H1 (cell line): ENCODE data around the gene DGKD. TPM values are rescaled to one million over a fixed set of nuclear protein-coding genes. Genes with fewer than 3 reads are reported as not detected.

Experiments used
- HDAC2 ChIP-seq, 2 experiments: fragments of 300-600 bp in 1 of 2; sonication (generic) in 1 of 2; IDR thresholded peaks; 2 replicates each; pipeline ENCODE4 v1.6.1; 2011 to 2012; ENCODE audit warnings: low read depth in 2 of 2, low read length in 2 of 2, mild to moderate bottlenecking in 2 of 2, moderate library complexity in 2 of 2, borderline replicate concordance in 1 of 2, inconsistent platforms in 1 of 2
- KDM5A ChIP-seq: fragments of 200-600 bp; IDR thresholded peaks from 2 replicates; pipeline ENCODE4 v1.7.1; 2012; ENCODE audit warnings: mild to moderate bottlenecking, low read length, inconsistent platforms, mixed read lengths
- RNF2 ChIP-seq: fragments of 200-900, 300-1000 bp; sonication (generic); IDR thresholded peaks from 2 replicates; pipeline ENCODE4 v1.7.1; 2016; ENCODE audit warnings: borderline replicate concordance, low read depth, mild to moderate bottlenecking, antibody characterized with exemption, low read length; ENCODE audit not compliant: poor library complexity, severe bottlenecking; ENCODE audit errors: missing control alignments
- SP2 ChIP-seq: IDR thresholded peaks from 2 replicates; pipeline ENCODE4 v1.6.1; 2012; ENCODE audit warnings: mild to moderate bottlenecking, low read length, inconsistent platforms
- TCF12 ChIP-seq: IDR thresholded peaks from 2 replicates; pipeline ENCODE4 v1.6.1; 2011; ENCODE audit warnings: low read depth, mild to moderate bottlenecking, low read length
- polyA plus RNA-seq, 7 experiments: library from polyadenylated mRNA; depleted of rRNA in 3 of 7; stranded (reverse) in 5 of 7; unstranded in 2 of 7; fragments of >200 nt in 5 of 7; fragments of 200-250 nt in 2 of 7; gene quantifications; 1 replicate in 5 of 7; 2 replicates in 1 of 7; 4 replicates in 1 of 7; pipeline versions ENCODE4 v1.2.1 to v1.2.3, GENCODE V29; 2011 to 2013; ENCODE audit warnings: missing spikeins in 2 of 7, mixed read lengths in 2 of 7
- total RNA-seq: library from RNA; stranded (reverse); fragmentation: NEBNext Ultra II Directional; extraction: Animal tissue kit (Norgen Biotek cat#: 25700); gene quantifications from 2 replicates; pipeline ENCODE4 v1.2.1, GENCODE V29; 2021
- TF ChIP-seq, protein P1 (sequence below): fragments of 300-600 bp; sonication (generic); IDR thresholded peaks from 2 replicates; pipeline ENCODE4 v1.7.1; 2012; ENCODE audit warnings: low read length, moderate library complexity, mild to moderate bottlenecking, inconsistent platforms; ENCODE audit not compliant: insufficient replicate concordance
- TF ChIP-seq, protein P2 (sequence below): IDR thresholded peaks from 2 replicates; pipeline ENCODE4 v1.6.1; 2011; ENCODE audit warnings: low read length, improper control_type of control experiment
- TF ChIP-seq, protein P3 (sequence below): IDR thresholded peaks from 2 replicates; pipeline ENCODE4 v1.6.1; 2012; ENCODE audit warnings: inconsistent platforms

Gene DGKD
- total and polyA plus RNA-seq, 2 of the 8 experiments (the other 6 are each of a cell fraction or from before 2014, with no cell fraction given): 7.7 to 30.9 TPM

DNA sequence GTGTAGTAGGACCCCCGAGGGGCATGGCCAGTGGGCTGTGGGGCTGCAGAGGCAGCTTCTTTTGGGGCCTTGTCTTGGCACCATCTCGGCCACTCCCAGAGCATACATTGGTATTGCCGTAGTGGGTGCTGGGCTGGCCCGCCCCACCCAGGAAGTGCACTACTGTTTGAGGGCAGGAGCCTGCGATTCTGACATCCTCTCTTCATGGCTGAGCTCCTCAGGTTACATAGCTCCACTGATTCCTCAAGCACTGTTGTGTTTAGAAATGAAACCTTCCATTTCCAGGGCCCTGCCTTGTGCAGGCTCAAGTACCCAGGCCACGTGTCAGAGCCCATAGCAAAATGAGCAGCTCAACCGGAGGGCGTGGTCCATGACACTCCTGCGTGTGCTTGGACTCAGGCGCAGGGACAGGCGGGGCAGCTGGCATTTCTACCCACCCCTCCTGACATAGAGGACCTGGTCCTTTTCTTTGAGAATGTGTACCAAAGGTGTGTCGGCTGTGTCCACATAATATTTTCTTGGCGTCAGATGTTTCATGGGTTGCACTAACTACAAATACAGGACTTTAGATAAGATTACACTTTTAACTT is 67.9 kb downstream of the DGKD start (continued):
- TF ChIP-seq, protein P1, sequence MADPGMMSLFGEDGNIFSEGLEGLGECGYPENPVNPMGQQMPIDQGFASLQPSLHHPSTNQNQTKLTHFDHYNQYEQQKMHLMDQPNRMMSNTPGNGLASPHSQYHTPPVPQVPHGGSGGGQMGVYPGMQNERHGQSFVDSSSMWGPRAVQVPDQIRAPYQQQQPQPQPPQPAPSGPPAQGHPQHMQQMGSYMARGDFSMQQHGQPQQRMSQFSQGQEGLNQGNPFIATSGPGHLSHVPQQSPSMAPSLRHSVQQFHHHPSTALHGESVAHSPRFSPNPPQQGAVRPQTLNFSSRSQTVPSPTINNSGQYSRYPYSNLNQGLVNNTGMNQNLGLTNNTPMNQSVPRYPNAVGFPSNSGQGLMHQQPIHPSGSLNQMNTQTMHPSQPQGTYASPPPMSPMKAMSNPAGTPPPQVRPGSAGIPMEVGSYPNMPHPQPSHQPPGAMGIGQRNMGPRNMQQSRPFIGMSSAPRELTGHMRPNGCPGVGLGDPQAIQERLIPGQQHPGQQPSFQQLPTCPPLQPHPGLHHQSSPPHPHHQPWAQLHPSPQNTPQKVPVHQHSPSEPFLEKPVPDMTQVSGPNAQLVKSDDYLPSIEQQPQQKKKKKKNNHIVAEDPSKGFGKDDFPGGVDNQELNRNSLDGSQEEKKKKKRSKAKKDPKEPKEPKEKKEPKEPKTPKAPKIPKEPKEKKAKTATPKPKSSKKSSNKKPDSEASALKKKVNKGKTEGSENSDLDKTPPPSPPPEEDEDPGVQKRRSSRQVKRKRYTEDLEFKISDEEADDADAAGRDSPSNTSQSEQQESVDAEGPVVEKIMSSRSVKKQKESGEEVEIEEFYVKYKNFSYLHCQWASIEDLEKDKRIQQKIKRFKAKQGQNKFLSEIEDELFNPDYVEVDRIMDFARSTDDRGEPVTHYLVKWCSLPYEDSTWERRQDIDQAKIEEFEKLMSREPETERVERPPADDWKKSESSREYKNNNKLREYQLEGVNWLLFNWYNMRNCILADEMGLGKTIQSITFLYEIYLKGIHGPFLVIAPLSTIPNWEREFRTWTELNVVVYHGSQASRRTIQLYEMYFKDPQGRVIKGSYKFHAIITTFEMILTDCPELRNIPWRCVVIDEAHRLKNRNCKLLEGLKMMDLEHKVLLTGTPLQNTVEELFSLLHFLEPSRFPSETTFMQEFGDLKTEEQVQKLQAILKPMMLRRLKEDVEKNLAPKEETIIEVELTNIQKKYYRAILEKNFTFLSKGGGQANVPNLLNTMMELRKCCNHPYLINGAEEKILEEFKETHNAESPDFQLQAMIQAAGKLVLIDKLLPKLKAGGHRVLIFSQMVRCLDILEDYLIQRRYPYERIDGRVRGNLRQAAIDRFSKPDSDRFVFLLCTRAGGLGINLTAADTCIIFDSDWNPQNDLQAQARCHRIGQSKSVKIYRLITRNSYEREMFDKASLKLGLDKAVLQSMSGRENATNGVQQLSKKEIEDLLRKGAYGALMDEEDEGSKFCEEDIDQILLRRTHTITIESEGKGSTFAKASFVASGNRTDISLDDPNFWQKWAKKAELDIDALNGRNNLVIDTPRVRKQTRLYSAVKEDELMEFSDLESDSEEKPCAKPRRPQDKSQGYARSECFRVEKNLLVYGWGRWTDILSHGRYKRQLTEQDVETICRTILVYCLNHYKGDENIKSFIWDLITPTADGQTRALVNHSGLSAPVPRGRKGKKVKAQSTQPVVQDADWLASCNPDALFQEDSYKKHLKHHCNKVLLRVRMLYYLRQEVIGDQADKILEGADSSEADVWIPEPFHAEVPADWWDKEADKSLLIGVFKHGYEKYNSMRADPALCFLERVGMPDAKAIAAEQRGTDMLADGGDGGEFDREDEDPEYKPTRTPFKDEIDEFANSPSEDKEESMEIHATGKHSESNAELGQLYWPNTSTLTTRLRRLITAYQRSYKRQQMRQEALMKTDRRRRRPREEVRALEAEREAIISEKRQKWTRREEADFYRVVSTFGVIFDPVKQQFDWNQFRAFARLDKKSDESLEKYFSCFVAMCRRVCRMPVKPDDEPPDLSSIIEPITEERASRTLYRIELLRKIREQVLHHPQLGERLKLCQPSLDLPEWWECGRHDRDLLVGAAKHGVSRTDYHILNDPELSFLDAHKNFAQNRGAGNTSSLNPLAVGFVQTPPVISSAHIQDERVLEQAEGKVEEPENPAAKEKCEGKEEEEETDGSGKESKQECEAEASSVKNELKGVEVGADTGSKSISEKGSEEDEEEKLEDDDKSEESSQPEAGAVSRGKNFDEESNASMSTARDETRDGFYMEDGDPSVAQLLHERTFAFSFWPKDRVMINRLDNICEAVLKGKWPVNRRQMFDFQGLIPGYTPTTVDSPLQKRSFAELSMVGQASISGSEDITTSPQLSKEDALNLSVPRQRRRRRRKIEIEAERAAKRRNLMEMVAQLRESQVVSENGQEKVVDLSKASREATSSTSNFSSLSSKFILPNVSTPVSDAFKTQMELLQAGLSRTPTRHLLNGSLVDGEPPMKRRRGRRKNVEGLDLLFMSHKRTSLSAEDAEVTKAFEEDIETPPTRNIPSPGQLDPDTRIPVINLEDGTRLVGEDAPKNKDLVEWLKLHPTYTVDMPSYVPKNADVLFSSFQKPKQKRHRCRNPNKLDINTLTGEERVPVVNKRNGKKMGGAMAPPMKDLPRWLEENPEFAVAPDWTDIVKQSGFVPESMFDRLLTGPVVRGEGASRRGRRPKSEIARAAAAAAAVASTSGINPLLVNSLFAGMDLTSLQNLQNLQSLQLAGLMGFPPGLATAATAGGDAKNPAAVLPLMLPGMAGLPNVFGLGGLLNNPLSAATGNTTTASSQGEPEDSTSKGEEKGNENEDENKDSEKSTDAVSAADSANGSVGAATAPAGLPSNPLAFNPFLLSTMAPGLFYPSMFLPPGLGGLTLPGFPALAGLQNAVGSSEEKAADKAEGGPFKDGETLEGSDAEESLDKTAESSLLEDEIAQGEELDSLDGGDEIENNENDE: no peak
- TF ChIP-seq TCF12 (no peak), SP2 (no peak), KDM5A (no peak), HDAC2 (IDR thresholded peaks at IDR 0.05; ENCODE audit: borderline replicate concordance in 1 of 2, low read depth in 2 of 2, low read length in 2 of 2) (no peak), RNF2 (no peak)
- TF ChIP-seq, protein P2, sequence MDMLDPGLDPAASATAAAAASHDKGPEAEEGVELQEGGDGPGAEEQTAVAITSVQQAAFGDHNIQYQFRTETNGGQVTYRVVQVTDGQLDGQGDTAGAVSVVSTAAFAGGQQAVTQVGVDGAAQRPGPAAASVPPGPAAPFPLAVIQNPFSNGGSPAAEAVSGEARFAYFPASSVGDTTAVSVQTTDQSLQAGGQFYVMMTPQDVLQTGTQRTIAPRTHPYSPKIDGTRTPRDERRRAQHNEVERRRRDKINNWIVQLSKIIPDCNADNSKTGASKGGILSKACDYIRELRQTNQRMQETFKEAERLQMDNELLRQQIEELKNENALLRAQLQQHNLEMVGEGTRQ: no peak
- TF ChIP-seq, protein P3, sequence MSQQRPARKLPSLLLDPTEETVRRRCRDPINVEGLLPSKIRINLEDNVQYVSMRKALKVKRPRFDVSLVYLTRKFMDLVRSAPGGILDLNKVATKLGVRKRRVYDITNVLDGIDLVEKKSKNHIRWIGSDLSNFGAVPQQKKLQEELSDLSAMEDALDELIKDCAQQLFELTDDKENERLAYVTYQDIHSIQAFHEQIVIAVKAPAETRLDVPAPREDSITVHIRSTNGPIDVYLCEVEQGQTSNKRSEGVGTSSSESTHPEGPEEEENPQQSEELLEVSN: no peak
